BJ (cell line): ENCODE results near the gene ZNF155. TPM values are rescaled to one million over a fixed set of nuclear protein-coding genes. Genes with fewer than 3 reads are reported as not detected.

Experiments
- CTCF ChIA-PET: fragments of 350-600 bp; formaldehyde crosslinking; extraction: SDS; loops from one replicate; lab custom pipeline; 2021; ENCODE audit warnings: antibody characterized with exemption, inconsistent platforms; lab: Yijun Ruan, JAX
- POLR2A ChIA-PET: fragments of 300-600 bp; sonication (Branson Sonifier 250); formaldehyde crosslinking; extraction: SDS; loops from one replicate; lab custom pipeline; 2021; ENCODE audit warnings: antibody characterized with exemption; lab: Charles Lee
- DNase-seq: peaks from one replicate; pipeline ENCODE4 v3.0.0-alpha.2; 2011; ENCODE audit warnings: low read depth
- H3K27me3 ChIP-seq: 2 replicates; pipeline ENCODE4 v1.6.0; 2011; ENCODE audit warnings: low read length; ENCODE audit not compliant: control insufficient read depth, insufficient read depth
- H3K36me3 ChIP-seq: 2 replicates; pipeline ENCODE4 v1.5.1; 2011; ENCODE audit warnings: low read length; ENCODE audit not compliant: control insufficient read depth, insufficient read depth
- H3K4me3 ChIP-seq: 2 replicates; pipeline ENCODE4 v1.5.1; 2011; ENCODE audit warnings: low read depth, mild to moderate bottlenecking, control low read depth, low read length
- polyA plus RNA-seq: library from polyadenylated mRNA; depleted of rRNA; stranded (reverse); fragments of >200 nt; gene quantifications from 2 replicates; pipeline ENCODE4 v1.2.3, GENCODE V29; 2011
- TF ChIP-seq, protein P1 (sequence below): IDR thresholded peaks from 2 replicates; pipeline ENCODE4 v1.5.1; 2011; ENCODE audit warnings: low read depth, mild to moderate bottlenecking, control low read depth, inconsistent platforms, low read length, moderate library complexity; ENCODE audit not compliant: insufficient read depth

ZNF155 gene
- polyA plus RNA-seq, 1 experiment = 2.4 TPM

GRCh38 chr19:43984687-43985000, 656 bp downstream of the ZNF155 start:
- no peak for DNase-seq
- TF ChIP-seq, protein P1, sequence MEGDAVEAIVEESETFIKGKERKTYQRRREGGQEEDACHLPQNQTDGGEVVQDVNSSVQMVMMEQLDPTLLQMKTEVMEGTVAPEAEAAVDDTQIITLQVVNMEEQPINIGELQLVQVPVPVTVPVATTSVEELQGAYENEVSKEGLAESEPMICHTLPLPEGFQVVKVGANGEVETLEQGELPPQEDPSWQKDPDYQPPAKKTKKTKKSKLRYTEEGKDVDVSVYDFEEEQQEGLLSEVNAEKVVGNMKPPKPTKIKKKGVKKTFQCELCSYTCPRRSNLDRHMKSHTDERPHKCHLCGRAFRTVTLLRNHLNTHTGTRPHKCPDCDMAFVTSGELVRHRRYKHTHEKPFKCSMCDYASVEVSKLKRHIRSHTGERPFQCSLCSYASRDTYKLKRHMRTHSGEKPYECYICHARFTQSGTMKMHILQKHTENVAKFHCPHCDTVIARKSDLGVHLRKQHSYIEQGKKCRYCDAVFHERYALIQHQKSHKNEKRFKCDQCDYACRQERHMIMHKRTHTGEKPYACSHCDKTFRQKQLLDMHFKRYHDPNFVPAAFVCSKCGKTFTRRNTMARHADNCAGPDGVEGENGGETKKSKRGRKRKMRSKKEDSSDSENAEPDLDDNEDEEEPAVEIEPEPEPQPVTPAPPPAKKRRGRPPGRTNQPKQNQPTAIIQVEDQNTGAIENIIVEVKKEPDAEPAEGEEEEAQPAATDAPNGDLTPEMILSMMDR = no peak
- POLR2A ChIA-PET = interaction anchor here (0.6 kb wide), 1 partner anchor 169 kb away, joined by 4 read pairs; no protein-coding TSS in a partner anchor
- H3K4me3 ChIP-seq = peak overlapping the region; percentile 75
- H3K27me3 ChIP-seq = no peaks in the 10 kb centered on the region
- CTCF ChIA-PET = no interaction called here
- H3K36me3 ChIP-seq = no peaks in the 10 kb centered on the region

DNA sequence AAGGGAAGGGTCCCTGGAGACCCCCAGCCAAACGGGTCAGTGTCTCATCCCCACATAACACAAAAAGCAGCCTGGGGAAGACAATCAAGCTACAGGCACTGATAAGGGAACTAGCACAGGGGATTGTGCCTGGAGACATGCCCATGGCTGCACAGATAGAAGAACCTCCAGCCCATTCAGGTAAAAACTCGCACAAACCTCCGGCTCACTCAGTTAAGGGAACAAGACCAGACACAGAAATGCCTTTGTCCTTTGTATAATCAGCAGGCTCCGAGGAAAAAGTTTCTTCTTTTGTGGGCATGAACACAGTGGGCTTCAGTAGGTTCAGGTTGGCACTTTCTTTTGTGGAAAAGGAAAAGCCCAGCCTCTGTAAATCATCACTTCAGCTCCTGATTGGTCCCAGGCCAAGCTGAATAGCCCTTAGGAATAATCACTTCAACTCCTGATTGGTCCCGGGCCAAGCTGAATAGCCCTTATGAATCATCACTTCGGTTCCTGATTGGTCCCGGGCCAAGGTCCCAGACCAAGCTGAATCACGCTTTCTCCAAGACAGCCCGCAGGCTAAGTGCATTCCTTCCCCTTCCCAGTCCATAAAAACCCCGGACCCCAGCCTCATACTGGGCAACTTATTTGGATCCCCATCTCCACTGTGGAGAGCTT, 13.8 kb downstream of the ZNF155 start:
- ChIA-PET CTCF (no interaction called here), POLR2A (no interaction called here)
- TF ChIP-seq, protein P1 = no peak
- Histone ChIP-seq H3K27me3 (no peaks in the 10 kb centered on the region), H3K4me3 (no peak overlapping the region), H3K36me3 (peaks cover 2% of the 10 kb centered on the region; the same call in 1 of the 2 replicates)
- no peak for DNase-seq

- H3K4me3 ChIP-seq = peak overlapping the region; percentile 72
- H3K27me3 ChIP-seq = no peaks in the 10 kb centered on the region
- POLR2A ChIA-PET = no interaction called here
- CTCF ChIA-PET = interaction anchor here (1.4 kb wide), 1 partner anchor 9 kb away, joined by 4 read pairs; no protein-coding TSS in a partner anchor
- DNase-seq = no peak
- TF ChIP-seq, protein P1 = no peak
- H3K36me3 ChIP-seq = no peaks in the 10 kb centered on the region; the same call in 1 of the 2 replicates
Measured at GRCh38 chr19:44002212-44002565, 18.2 kb downstream of the ZNF155 start.

GRCh38 chr19:44002566-44003460, 18.8 kb downstream of the ZNF155 start, which contains the start of gene ZNF230:
ZNF230 (plus strand) TSS chr19:44002957; CDS start chr19:44007079, 4,122 bp downstream.
- CTCF ChIA-PET = interaction anchor here (1.4 kb wide), 1 partner anchor 10 kb away, joined by 4 read pairs; no protein-coding TSS in a partner anchor
- no peaks in the 10 kb centered on the region for H3K27me3 ChIP-seq
- H3K36me3 ChIP-seq = peaks cover 4% of the 10 kb centered on the region
- peak within 1 kb of the TSS; percentile 72 for H3K4me3 ChIP-seq
- peak; percentile 75 for DNase-seq
- POLR2A ChIA-PET = interaction anchor here (0.7 kb wide), 1 partner anchor 1760 kb away, joined by 6 read pairs; no protein-coding TSS in a partner anchor
- TF ChIP-seq, protein P1 = no peak
